GM19468 (cell line): ENCODE data around the gene ZBTB16.
"Not testable (repeated sequence)": the region's sequence is repeated elsewhere in the genome, so short reads cannot be mapped to it uniquely, and the experiment has no call there.

Source experiments
- ATAC-seq: cut with Tn5 transposase; IDR thresholded peaks from one replicate; pipeline ENCODE4 v1.9.1; 2021; ENCODE audit warnings: mild to moderate bottlenecking, moderate library complexity, moderate number of reproducible peaks; ENCODE audit not compliant: unreplicated experiment; ENCODE audit errors: extremely low read depth

The ZBTB16 gene

DNA sequence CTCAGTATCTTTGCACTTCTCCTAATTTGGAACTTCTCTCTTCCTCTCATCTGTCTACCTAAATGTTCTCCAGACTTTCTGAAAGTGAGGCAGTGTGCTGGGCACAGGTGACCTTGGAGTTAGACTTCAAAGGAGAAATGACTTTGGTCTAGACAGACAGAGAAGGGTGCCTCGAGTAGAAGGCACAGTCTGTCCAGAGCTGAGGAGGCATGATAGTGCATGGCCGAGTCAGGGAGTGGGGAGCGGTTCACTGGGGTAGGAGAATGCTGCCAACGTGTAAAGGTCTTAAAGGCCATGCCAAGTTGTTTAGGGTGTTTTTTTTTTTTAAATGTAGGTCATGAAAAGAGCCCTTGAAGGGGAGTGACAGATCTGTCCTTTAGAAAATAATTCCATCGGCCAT lies 17.3 kb upstream of the ZBTB16 start:
- no peak for ATAC-seq

DNA sequence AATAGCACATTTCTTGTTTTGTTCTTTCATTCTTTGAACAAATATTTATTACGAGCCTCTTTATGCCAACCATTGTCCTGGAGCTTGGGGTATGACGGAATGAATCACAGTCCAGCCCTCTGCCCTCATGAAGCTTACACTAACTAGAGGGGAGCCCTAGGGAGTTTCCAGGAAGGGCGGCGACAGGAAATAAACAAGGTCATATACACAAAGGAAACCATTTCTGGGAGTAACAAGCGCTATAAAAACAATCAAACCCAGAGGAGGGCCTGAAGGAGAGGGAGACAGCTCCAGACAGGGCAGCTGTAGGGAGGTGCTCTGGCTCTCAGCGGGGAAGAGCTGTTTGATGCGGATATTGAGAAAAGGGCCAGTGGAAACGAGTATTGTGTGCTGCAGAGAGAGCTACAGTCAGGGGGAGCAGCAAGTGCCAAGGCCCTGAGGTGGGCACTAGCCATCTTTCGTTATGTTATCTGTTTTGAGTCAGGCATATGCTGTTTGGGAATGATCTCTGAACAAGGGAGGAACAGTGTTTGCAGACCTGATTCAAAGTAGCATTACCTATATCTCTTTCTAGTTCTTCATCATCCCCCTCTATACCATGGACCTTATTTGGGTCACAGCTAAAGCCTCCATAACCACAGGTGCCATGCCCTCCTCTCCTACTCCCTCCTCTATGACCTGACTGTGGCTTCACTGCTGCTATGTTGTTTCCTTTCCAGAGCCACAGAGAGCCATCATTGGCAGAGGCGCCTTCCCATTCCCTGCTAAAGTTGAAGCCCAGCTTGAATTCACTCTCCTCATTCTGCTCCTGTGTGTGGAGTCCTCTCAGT lies 15.3 kb upstream of the ZBTB16 start:
- no peak for ATAC-seq

DNA sequence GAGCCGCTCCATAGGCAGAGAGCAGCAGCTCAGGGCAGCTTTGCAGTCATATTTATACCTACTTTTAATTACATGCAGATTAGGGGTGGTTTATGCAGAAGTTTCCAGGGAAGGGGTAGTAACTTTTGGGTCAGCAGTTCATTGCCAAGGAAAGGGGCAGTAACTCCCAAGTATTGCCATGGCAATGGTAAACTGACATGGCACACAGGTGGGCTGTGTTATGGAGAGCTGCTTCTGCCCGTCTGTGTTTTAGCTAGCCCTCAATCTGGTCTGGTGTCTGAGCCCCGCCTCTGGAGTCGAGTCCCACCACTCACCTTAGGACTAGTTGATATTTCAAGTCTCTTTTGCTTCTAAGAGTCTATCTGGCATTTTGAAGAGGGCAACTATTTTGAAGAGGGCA lies 12.2 kb upstream of the ZBTB16 start:
- no peak for ATAC-seq

DNA sequence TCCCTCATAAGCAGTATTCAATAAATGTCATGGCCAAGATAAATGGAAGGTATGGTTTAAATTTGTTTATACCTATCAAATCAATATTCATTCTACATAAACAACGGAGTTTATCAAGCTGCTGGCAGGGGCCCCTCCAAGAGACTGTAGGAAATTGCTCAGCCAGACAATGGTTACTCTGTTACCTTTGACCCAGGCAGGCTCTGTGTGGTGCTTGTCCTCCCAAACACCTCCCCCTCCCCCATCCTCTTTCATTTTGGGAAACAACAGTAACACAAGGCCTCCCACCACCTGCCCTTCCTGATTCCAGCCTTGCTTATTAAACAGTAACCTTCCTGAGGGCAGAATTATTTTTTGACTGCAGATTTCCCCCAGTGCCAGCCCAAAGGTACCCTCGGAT lies 10.5 kb upstream of the ZBTB16 start:
- no peak for ATAC-seq

DNA sequence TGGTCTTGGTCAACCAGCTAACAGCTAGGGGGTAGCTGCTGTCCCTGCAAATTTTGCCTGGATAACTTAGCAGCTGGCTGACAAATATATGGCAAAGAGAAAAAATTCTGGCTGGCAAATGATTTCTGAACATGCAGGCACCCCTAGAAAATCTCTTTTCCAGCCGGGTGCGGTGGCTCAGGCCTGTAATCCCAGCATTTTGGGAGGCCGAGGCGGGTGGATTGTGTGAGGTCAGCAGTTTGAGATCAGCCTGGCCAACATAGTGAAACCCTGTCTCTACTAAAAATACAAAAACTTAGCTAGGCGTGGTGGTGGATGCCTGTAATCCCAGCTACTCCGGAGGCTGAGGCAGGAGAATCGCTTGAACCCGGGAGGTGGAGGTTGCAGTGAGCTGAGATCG lies 9.7 kb upstream of the ZBTB16 start:
- not testable (repeated sequence) for ATAC-seq

DNA sequence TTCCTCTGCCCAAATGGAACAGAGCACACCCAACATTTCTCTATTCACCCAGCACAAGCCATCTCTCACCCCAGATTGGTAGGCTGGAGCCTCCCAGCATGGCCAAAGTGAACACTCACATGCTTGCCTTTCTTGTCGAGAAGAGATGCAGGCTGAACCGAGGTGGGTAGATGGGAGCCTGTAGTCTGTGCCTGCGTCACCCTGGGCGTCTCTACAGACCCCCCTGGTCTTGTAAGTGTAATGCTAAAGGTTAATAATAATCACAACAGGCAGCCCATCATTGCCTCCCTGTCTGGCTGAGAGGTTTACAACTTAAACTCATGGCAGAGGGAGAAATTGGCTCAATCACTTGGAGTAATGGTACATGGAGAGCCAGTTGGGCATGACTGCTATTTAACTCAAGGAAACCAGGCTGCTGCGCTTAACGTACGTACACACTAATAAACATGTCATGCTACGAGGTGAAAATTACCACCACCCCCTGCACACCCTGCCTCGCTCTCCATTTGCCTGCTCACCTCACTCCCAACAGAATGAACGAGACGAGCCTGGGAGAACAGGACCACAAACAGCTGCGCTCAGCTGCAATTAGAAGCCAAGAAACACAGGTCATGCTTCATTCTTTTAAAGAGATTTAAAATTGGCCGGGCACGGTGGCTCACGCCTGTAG lies 9.1 kb upstream of the ZBTB16 start:
- ATAC-seq: no peak

DNA sequence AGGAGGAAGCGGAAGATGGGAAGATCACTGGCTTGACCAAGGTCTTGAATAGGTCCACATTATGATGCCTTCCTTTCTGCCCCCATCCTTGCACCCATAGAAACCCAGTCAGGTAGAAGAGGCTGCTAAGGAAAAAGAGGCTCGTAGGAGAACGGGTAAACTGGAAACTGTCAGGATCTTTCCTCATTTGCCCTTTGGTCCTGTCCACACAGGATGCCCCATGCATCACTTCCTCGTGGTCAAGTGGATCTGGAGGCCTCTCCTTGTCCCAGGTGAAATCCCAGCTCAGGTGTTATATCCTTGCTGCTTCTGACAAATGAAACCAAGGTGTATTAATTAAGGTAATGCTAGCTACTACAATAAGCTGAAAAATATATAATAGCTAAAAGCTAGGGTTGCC lies 8.0 kb upstream of the ZBTB16 start:
- ATAC-seq: no peak

DNA sequence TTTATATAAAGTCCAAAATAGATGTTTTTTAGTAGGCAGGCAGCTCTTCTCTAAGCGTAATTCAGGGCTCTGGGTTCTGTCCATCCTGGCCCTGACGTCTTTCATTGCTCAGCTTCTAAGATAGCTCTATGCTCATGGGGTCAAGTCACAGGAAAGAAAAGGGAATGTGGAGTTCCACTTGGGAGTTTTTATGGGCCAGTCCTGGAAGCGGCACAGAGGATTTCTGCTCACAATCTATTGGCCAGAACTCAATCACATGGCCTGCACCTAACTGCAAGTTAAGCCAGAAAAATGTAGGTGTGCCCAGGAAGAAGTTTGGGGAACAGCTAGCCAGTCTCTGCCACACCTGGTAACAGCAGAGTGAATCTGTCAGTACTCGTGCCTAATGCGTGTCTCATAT lies 7.4 kb upstream of the ZBTB16 start:
- no peak for ATAC-seq

DNA sequence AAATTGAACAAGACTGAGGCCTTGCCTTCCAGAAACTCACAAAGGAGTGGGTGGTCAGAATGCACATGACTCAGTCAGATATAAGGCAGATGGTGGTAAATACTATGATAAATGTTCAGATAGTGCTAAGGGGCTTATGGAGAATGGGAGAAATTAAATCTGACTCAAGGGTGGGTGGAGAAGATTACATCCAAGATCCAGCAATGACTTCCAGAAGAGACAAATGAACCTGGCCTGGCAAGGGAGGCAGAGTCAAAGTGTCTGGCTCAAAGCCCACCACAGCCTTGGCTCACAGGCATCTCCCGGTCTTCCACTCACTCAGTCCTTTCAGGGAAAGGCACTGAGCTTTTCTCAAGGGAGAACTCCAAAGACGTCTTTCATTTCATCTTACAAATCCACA lies 6.1 kb upstream of the ZBTB16 start:
- ATAC-seq: no peak

DNA sequence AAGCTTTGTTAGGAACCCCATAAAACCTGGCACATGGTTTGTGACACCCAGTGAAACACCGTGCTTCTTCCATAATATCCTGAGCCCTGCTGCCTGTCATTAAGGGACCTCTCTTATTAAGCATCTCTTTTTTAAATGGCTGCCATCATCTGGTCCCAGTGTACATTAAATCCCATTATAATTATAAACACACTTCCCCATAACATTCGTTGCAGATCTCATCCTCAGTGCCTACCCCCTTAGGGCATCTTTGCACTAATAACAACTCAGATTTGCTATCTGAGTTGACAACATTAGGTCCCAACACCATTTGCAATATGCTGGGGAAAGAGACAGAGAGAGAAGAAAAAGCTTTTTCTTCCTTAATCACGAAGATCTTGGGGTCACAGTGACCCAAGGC lies 4.7 kb upstream of the ZBTB16 start:
- no peak for ATAC-seq

DNA sequence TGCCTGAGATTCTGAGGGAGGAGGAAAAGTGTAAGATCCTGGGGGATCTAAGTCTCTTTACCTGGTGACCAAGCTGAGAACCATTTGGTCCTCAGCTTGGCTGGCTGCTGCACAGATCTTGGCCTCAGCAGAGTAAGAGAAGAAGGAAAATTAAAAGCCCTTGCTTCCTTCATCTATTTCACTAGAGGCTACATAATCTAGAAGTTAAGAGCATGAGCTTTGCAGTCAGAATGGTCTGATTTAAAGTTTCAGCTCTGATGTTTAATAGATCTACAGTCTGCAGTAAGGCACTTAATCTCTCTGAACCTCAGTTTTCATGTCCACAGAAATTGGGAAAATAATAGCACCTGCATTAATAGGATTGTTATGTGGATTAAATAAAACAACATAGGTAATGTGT lies 3.1 kb upstream of the ZBTB16 start:
- ATAC-seq: no peak

DNA sequence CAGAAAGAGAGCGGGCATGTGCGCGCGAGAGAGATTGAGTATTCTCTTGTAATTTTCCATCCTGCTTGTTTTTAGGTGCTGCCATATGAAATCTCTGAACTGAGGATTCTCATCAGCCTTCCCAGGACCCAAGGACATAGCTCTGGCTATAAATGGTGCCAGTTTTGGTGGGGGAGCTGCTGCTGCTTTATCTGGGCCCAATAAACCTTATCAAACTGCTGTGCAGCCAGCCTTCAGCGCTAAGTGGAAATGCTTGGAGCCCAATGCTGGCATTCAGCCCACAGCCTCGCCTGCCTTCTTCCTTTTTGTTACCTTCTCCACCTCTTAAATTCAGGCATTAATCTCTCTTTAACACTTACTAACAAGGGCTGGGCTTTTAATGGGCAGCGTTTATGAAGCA lies 2.4 kb upstream of the ZBTB16 start:
- no peak for ATAC-seq

DNA sequence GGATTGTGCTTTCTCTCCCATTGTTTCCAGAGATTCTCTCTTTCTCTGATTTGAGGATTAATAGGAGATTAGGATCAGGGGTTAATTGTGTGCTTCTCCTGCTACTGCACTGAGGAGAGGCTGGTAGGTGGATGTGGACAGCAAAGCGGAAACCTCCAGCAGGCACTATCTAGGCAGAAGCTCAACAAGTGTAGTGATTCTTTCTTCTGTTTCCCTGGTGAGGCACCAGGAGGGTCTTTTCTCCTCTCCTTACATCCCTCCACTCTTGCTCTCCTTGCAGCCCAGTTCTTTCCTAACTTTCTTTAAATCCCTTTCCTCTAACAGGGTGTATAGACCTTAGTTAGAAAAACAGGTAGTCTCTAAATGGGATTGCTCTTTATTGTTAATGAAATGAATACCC lies 1.9 kb upstream of the ZBTB16 start:
- no peak for ATAC-seq

DNA sequence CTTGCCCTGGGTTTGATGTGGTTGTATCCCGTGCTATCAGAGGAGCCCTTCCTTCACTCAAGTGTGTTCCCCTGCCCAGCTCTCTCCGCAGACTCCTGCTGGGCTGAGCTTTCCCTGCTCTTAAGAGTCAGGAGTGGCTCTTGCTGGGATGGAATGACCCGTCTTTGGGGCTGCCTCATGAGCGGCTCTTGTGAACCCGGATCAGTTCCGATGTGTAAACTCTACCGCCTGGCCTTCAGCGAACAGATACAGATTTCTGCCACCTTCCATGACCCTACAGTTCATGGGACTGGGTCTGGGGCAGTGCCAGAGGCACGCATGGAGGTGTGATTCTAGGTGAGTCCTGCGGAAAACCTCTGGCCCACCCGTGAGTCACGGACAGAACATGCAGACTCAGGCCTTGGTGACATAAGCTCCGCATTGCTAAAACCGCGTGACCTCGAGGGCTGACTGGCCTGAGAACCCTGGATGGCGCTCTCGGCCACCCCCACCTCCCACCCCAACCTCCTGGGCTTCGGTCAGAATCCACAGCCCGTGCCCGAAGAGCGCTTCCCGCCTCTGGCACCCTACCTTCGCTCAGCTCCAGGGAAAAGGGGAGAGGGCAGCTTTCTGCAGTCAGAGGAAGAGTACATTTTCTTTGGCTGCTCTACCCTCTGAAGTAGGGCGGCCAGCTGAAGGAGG lies 1.3 kb upstream of the ZBTB16 start:
- no peak for ATAC-seq

DNA sequence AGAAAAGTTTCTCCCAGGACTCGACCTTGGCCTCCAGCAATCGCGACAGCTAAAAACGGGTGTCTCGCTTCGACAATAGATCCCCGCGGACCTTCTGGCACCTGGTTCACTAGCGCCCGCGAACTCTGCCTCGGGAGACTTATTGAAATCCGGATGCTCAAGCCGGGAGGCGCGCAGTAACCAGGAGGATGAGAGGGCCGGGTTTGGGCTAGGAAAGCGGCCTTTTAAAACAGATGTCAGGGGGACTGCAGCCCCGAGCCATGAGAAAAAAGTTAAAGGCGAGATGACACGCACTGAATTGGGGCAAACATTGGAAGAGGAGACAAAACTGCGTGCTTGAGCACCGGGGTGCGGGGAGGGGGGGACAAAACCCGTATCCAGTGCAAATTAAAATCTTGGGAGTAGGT lies 637 bp upstream of the ZBTB16 start:
- no peak for ATAC-seq

DNA sequence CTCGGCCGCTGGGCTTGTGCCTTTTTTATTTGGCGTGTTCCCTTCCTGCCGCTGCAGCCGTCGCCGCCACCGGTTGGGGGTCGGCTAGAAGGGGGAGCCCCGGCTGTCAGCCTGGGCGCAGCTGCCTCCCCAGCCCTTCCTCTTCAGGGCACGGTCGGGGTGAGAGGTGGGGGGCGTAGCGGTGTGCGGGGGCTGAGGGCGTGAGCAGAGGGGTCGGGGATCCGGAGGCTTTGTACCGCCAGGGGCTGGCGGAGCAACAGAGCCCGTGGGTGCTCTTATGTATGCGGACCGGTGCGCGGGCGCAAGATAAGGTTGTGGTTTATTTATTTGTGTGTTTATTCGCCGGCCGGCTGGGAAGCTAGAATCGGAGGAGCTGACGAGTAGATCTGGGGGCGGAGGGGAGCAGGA lies 477 bp downstream of the ZBTB16 start:
- no peak for ATAC-seq

DNA sequence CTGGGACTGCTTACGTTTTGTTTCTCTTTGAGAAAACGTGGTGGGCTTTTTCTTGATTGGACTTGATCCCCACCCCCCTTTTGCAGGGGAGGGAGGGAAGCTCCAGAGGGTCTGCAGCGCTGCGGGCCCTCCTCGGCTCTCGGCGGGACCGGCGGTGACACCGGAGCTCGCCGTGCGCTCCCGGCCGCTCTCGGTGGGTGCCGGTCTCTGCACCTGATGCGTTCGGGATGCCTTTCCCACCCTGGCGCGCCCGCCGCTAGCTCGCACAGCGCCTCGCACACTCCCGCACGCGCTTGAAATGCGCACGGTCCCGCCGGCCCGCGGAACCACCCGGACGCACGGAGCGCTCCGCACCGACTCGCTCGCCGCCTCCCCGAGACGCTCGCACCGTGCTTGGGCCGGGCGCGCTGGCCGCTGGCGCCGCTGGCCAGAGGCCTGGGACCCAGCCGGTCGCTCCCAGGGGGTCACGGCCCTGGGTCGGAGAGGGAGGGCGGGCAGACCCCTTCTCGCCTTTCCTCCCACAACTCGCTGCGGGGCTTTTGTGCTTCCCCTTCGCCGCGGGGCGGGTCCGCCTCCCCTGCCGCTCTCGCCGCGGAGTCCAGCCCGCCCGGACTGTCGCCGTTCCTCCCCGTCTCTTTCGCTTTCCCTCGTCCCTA lies 1.0 kb downstream of the ZBTB16 start:
- ATAC-seq: no peak

DNA sequence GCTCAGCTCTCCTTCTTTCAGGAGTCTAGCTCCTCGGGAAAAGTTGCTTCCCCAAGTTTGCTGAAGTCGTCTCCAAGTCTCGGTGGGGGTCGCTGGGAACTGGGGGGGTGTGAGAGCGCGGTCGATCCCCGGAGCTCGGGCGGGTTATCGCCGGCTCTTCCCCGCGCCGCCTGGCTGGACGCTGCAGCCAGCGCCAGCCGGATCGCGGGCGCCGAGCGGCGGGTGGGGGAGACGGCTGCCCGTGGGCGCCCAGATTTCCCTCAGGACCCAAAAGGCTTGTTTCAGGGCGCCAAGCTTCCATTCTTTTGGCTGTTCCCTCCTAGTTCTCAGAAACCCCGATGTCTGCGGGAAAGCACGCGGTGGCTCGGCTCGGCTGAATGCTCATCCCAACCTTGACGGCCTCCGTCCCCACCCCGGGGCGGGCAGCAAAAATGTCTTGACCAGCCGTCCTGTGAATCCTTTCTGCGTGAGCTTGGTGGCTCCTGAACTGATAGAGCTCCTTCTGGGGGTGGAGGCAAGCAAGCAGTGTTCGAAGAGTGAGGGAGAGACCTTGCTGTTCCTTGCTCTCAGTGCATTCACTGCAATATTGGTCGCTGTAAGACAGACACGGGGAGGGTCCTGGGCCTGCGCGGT lies 1.7 kb downstream of the ZBTB16 start:
- no peak for ATAC-seq

DNA sequence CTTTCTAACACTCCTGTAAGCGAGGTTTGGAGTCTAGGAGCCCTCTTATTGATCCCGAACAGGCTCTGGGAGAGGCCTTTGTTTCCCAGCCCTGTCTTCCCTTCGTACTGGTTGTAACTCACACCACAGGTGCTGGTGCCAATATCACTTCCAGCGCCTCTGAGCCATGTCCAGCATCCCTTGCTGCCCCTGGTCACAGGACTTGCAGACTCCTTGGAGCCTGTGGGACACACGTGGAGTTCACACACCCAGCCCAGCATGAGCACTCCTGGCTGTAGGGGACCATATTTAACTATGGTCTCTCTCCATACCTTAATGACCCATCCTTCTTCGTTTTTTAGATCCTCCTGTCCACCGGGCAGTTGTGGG lies 2.2 kb downstream of the ZBTB16 start:
- ATAC-seq: no peak

DNA sequence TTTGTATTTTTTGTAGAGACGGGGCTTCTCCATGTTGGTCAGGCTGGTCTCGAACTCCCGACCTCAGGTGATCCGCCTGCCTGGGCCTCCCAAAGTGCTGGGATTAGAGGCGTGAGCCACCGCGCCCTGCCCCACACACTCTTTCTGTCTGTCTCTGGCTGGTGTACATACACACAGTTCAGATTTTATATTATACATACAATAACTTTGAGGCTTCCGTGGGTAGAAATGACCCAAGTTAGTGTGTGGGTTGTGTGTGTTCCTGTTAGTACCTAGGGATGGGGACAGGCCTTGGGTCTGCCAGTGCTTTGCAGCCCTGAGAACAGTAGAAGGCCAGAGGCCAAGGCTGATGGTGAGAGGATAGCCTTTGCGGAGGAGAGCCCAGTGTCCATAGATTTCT lies 2.8 kb downstream of the ZBTB16 start:
- no peak for ATAC-seq
